ENCODE data around the gene NANS.
"Not testable (repeated sequence)": the region's sequence is repeated elsewhere in the genome, so short reads cannot be mapped to it uniquely, and the experiment has no call there.

Gene NANS

DNA sequence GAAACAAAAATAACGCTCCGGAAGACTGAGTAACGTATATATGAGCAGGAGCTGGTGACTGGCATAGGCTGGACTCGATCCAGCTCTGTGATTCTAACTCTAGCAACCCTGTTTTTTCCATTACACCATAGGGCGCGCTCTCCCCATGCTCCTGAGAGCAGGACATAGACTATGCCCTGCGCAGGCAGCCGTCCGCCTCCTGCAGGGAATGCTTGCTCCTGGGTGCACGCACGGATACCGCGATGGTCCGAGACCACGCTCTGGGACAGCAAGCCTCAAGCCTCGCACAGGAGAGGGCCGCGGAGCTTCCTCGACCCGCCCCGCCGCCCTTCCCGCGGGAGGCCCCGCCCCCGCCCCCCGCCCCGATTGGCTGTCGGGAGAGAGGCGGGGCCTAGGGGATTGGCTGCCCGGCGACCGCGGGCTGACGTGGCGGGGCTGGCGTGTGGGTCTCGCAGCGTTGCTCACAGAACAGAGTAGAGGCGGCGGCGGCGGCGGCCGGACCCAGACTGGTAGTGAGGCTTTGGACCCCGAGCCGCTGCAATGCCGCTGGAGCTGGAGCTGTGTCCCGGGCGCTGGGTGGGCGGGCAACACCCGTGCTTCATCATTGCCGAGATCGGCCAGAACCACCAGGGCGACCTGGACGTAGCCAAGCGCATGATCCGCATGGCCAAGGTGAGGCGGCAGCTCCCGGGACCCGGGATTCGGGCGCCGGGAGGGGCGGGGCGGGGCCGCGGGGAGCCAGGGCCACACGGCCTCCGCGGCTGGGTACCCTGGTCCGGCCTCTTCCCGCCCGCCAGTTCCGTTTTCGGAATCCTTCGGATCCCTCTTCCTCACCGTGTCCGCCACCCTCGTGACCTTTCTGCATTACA, at the start of gene NANS:
Gene NANS, plus strand, starts transcription at position 464 of the 869 bp plus-strand sequence. Its CDS starts 77 bp downstream, at position 541.
- DNase-seq (ENCODE audit: low spot score), result peak; percentile 96

DNA sequence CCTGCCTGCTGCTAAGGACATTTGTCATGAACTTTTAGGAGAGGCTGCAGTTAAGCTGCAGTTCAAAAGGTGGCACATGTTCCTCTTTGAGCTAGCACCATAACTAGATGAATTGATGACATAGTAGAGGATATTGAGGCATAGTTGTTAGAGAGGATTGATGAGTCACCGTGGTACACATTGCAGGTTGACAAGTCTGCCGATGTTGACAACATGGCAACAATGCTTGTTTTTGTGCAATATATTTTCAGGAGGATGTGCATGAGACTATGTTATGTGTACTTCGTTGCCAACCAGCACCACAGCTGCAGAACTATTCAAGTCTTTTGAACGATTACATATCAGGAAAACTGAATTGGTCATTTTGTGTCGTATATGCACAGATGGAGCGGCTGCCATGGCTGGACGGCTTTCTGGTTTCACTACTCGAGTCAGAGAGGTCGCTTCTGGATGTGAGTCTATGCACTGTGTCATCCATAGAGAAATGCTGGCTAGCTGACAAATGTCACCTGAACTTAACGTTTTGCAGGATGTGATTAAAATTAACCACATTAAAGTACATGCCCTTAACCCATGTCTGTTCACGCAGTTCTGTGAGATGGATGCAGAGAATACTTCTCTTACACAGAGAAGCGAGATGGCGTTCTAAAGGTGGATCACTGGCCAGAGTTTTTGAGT, 49.1 kb upstream of the NANS start:
- DNase-seq (ENCODE audit: low spot score), result no peak

DNA sequence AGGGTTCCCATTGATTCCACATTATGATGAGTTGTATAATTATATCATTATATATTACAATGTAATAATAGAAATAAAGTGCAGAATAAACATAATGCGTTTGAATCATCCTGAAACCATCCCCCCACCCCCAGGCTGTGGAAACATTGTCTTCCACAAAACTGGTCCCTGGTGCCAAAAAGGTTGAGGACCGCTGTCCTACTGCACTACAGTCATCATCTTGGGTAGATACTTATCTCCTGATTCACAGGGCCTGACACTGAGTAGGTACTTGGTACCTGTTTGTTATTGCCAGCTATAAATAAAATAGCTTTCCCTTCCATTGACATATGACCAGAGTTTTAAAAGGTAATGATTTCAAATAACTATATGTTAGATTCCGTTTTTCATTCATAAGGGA, 47.8 kb upstream of the NANS start:
- DNase-seq (ENCODE audit: low spot score), result no peak

DNA sequence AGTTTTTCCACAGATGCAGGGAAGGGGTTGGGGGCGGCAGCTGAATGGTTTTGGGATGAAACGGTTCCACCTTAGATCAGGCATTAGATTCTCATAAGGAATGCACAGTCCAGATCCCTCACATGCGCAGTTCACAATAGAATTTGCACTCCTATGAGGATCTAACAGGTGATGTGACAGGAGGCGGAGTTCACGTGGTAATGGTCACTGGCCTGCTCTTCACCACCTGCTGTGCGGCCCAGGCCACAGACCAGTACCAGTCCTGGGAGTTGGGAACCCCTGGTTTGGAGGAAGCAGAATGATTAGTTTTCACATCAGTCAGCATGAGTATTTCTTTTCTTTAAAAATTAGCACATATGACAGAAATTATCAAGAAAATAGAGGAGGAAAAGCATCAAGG, 47.1 kb upstream of the NANS start:
- DNase-seq (ENCODE audit: low spot score), result no peak

DNA sequence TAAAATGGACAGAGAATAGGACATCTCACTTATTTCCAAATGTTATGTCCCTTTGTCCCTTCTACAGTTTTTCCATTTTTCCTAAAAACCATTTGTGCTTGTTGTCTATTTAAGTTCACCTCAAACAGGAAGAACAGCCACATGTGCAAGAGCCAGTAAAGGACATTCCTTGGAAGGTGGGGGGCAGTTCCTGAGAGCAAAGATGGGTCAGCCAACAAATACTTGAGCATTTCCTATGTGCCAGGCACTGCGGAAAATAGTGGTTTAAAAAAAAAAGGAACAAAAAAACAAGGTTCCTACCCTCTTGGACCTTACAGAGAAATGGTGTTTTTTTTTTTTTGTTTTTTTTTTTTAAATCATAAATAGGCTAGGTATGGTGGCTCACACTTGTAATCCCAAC, 46.6 kb upstream of the NANS start:
- DNase-seq (ENCODE audit: low spot score), result no peak

DNA sequence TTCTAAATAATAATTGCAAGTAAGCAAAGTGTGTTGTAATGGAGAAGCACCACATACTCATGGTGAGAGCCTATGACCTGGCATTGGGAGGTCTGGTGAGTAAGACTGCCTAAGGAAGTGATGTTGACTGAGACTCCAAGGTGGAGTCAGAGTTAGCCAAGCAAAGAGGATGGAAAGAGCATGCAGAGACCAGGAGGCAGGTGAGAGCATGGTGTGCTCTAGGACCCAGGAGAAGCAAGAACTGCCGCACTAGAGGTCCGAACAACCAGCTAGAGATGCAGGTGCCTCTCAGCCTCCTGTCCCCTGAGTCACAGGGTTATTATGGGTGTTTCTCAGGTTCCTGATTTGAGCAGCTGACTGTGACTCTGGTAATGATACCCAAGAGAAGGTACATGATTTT, 46.1 kb upstream of the NANS start:
- DNase-seq (ENCODE audit: low spot score), result no peak

DNA sequence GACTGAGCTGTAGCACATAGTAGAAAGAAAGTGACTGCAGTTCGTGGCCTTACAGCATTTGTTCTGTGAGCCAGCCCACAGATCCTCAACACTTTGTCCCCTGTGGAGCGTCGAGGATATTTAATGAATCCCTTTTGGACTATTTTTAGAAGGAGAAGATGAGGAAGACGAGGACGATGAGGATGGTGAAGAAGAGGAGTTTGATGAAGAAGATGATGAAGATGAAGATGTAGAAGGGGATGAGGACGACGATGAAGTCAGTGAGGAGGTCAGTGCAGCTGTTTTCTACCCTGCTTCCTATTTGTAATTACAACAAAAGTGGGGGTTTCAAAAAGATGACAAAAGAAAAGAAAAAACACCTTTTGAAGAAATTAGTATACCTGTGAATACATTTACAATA, 45.4 kb upstream of the NANS start:
- DNase-seq (ENCODE audit: low spot score), result no peak

DNA sequence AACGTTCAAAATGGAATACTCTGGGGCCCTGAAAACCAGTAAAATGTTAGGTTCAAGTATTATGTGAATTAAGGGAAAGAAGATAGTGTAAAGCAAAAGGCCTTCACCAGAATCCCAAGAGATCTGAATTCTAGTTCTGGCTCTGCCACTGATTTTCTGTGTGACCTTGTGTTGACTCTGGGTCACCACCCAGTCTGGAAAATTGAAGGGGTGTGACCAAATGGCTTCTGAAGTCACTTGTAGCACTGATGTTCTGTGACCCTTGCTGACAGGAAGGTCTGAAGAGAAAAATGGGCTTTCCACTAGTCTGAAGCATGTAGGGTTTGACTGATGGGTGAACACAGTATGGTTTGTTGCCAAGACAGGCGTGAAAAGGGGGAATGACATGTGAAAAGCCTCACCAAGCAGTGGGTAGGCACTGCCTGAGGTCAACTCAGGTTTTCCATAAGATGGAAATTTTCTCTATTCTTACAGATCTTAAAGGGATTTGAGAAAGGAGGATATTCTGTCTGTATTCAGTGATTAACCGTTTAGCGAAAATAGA, 40.3 kb upstream of the NANS start:
- no peak for DNase-seq (ENCODE audit: low spot score)

GRCh38 chr9:98017306-98017705, 39.2 kb upstream of the NANS start:
- DNase-seq (ENCODE audit: low spot score), result no peak

DNA sequence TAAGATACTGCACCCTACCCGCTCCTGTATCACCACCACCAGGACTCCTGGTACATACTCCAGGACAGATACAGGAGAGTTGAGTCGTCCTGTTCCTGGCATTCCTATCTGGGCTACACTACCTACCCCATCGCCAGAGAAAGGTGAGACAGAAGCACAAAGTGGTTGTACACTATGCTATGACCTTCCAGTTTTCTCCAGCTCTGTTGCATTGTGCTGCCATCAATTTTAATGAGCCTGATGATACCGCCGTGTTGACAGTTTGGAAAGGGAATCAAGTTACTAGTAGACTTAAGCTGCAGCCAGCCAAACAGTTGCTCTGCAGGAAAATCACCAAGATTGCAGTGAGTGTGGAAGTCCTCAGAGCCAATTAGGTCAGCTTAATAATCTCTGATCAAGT, 38.2 kb upstream of the NANS start:
- DNase-seq (ENCODE audit: low spot score), result no peak

GRCh38 chr9:98019098-98019497, 37.4 kb upstream of the NANS start:
- DNase-seq (ENCODE audit: low spot score), result no peak

DNA sequence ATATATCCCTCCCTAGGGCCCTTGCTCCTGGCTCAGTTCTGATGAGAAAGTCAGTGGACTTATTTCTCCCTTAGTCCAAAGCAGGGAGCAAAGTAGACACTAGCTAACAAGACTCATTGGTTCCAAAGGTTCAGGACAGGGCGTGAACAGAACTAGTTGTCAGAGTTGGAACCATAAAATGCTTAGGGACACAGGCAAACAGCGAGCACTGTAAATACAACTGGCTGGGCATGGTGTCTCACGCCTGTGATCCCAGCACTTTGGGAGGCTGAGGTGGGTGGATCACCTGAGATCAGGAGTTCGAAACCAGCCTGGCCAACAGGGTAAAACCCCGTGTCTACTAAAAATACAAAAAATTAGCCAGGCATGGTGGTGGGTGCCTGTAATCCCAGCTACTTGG, 36.7 kb upstream of the NANS start:
- not testable (repeated sequence) for DNase-seq (ENCODE audit: low spot score)

DNA sequence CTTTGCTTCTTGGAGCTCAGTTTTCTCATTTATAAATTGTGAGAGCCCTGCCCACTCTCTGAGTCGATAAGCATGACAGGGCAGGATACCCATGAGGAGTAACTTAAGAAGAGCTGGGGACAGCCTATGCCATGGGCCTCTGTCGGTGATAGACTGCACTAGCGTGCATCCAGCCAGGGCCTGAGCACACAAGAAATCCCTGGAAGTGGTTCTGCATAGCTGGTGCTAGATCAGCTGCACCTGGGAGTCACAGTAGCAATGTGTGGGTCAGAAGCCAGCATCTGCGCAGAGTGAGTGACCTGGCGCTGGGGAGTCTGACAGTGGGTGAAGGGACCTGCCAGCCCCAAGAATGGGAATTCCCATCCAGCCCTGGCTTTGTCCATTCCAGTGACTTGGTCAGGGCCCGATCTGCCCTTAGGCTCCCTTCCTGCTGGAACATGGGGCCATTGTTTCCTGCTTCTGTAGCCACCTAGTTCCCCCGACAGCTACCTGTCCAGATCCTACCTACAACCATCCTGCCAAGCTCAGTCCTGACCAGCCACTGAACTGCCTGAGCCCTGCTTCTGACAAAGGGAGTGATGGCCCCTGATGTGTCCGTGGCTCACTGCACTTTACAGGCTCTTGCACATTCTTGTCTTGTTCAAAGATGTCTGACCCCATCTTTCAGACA, 35.9 kb upstream of the NANS start:
- no peak for DNase-seq (ENCODE audit: low spot score)

DNA sequence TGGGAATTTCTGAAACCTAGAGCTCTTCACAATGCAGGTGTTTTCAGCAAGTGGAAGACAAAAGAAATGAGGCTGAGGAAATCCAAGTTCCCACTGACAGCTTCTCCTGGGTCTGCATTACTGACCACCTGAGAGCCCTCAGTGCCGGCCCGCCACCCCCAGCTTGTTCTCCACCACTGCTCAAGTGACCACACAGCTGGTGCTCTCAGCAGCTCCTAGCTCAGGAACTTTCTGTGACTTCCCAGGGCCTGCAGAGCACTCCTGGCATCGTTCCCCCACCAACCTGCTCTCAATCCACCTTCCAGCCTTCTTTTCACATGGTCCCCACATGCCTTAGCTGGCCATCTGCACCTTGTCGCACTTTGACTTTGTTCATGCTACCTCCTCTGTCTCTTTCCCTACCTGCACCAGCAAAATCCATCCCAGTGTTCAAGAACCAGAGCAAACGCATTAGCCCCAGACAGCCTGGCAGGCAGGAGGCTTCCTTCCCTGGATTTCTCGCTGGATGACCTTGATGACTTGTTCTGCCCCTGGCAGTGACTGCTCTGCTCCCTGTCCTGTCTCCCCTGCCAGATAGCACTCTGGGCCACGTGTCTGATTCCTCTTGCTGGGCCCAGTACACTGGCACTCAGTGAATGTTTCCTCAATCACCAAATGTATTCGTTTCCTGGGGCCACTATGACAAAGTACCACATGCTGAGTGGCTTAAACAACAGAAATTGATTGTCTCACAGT, 35.1 kb upstream of the NANS start:
- DNase-seq (ENCODE audit: low spot score), result no peak

DNA sequence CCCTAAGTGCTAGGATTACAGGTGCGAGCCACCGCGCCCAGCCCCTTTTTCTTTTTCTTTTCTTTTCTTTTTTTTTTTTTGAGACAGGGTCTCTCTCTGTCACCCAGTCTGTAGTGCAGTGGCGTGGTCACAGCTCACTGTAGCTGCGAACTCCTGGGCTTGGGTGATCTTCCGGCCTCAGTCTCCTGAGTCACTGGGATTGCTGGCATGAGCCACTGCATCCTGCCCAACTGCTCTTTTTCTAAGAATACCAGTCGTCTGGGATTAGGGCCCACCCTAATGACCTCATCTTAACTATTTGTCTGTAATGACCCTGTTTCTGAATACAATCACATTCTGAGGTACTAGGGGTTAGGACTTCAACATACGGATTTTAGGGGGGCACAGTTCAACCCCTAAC, 34.1 kb upstream of the NANS start:
- no peak for DNase-seq (ENCODE audit: low spot score)

GRCh38 chr9:98024702-98025101, 31.8 kb upstream of the NANS start:
- no peak for DNase-seq (ENCODE audit: low spot score)

DNA sequence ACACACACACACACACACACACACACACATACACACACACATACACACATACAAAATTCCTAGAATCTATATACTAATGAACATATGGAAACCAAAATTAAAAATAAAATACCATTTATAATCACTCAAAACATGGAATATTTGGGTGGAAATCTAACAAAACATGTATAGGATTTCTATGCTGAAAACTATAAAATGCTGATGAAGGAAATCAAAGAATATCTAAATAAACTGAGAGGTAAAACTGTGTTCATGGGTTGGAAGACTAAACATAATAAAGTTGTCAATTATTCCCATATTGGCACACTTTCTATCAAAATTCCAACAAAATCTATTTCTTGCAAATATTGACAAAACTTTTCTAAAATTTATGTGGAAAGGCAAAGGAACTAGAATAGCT, 25.4 kb upstream of the NANS start:
- no peak for DNase-seq (ENCODE audit: low spot score)

- no peak for DNase-seq (ENCODE audit: low spot score)
Measured at GRCh38 chr9:98031935-98032334, 24.6 kb upstream of the NANS start.

DNA sequence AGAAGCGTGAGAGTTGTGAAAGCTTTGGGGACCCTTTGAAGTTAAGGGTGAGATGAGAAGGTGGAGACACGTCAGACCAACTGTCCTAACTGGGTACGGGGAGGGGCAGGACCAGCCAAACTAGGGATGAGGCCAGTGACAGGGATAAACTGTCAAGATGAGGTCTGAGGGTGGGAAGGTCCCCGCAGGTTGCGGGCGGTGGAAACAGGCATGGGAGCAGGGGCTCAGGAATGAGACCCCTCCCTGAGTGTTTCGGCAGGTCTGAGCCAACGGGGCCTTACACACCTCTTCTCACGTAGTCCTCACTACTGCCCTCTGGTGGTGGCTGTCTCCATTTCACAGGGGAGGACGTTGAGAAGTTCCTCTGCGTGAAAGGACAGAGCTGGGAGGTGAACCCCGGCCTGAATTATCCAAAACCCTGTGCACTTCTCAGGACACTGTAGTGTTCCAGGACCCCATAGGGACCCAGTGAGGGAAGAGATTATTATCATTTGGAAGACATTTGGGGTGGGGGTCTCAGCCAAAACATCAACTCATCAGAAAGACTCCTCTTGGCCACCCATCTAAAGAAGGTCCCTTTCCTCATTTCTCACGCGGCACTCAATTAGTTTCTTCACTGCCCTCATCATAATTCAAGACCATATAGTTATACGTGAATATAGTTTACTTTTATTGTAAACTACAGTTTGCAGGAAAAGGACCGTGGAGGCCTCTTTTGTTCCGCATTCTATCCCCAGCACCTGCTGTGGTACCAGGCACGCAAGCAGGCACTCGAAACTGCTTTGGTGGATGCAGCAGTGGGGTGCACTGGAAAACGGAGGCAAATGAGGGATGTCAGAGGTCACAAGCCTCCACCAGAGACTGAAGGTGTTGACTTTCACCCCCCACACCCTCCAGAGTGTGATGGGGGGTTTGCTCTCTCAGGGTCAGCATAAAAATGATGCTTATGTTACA, 21.7 kb upstream of the NANS start:
- peak; percentile 77 for DNase-seq (ENCODE audit: low spot score)

DNA sequence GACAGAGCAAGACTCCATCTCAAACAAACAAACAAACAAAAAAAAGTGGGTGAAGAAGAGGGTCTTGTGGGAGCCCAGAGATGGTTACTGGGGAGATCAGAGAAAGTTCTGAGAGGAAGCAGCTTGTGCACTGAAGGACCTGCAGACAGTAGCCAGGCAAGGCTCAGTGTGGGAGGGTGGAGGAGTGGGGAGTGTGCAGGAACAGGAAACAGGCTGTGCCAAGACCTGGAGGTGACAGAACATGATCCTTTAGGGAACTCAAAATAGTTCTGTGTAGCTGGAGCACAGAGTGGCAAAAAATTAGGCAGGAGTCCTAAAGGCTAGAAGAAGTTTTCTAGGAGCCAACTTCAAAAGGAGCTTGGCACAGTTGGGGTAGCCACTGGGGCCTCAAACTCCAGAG, 19.2 kb upstream of the NANS start:
- no peak for DNase-seq (ENCODE audit: low spot score)

DNA sequence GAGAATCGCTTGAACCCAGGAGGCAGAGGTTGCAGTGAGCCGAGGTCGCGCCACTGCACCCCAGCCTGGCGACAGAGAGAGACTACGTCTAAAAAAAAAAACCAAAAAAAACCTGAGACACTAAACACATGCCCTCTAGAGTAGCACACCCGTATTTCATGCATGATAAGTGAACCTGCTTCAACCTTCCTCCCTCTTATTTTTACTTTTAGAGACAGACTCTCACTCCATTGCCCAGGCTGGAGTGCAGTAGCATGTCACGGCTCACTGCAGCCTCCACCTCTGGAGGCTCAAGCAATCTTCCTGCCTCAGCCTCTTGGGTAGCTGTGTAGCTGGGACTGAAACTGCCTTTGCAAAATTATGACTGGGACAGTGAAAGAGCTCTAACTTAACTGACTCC, 17.6 kb upstream of the NANS start:
- DNase-seq (ENCODE audit: low spot score), result no peak

Measured in COLO829 (cell line).